AG09309 (cell line): ENCODE measurements around the gene RPRD2.

Source experiments
- DNase-seq: peaks from one replicate; pipeline ENCODE4 v3.0.0-alpha.2; 2010; ENCODE audit warnings: low read depth
- H3K4me3 ChIP-seq: 2 replicates; pipeline ENCODE4 v1.5.1; 2011; ENCODE audit warnings: mild to moderate bottlenecking, low read depth, low read length, moderate library complexity; ENCODE audit not compliant: control insufficient read depth
- CTCF ChIP-seq: IDR thresholded peaks from 2 replicates; pipeline ENCODE4 v1.5.1; 2011; ENCODE audit warnings: mild to moderate bottlenecking, low read depth, low read length, inconsistent platforms; ENCODE audit not compliant: insufficient read depth, control insufficient read depth; ENCODE audit errors: missing control alignments

RPRD2 gene

GRCh38 chr1:150406483-150406882 lies 42.5 kb downstream of the RPRD2 start:
- no peak for DNase-seq
- H3K4me3 ChIP-seq = no peak overlapping the region
- no peak for TF ChIP-seq CTCF

GRCh38 chr1:150407330-150407729 lies 43.4 kb downstream of the RPRD2 start:
- TF ChIP-seq CTCF = no peak
- DNase-seq = no peak
- H3K4me3 ChIP-seq = no peak overlapping the region

GRCh38 chr1:150408800-150409199 lies 44.9 kb downstream of the RPRD2 start:
- no peak for TF ChIP-seq CTCF
- DNase-seq = no peak
- H3K4me3 ChIP-seq = no peak overlapping the region

- no peak for TF ChIP-seq CTCF
- no peak overlapping the region for H3K4me3 ChIP-seq
- DNase-seq = no peak
Measured at GRCh38 chr1:150409504-150410362, 45.8 kb downstream of the RPRD2 start.

GRCh38 chr1:150410582-150411101 lies 46.7 kb downstream of the RPRD2 start:
- peak; percentile 5 for DNase-seq
- TF ChIP-seq CTCF = no peak
- no peak overlapping the region for H3K4me3 ChIP-seq

- no peak for DNase-seq
- H3K4me3 ChIP-seq = no peak overlapping the region
- no peak for TF ChIP-seq CTCF
Measured at GRCh38 chr1:150414592-150414991, 50.6 kb downstream of the RPRD2 start.
